Immature natural killer cell (primary cell): ENCODE results near the gene NELFB. TPM values are rescaled to one million over a fixed set of nuclear protein-coding genes. Genes with fewer than 3 reads are reported as not detected.
A peak's percentile ranks its signal among the peaks of the same experiment; 100 is the strongest.

Experiments used
- DNase-seq, 3 donors: peaks; one replicate each; pipeline ENCODE4 v3.0.0; 2022; ENCODE audit warnings: mixed read lengths in 1 of 3
- H3K27ac Mint-ChIP-seq, 6 donors: one replicate each; pipeline ENCODE4 v1.8.0; 2020; ENCODE audit warnings: mixed read lengths in 6 of 6, mild to moderate bottlenecking in 5 of 6, inconsistent platforms in 4 of 6, moderate library complexity in 3 of 6
- H3K27me3 Mint-ChIP-seq, 3 donors: one replicate each; pipeline ENCODE4 v1.8.0; 2020 to 2021; ENCODE audit warnings: low read depth in 3 of 3, mild to moderate bottlenecking in 3 of 3, mixed read lengths in 3 of 3, moderate library complexity in 3 of 3, inconsistent platforms in 1 of 3
- H3K36me3 Mint-ChIP-seq, 3 donors: one replicate each; pipeline ENCODE4 v1.8.0; 2020; ENCODE audit warnings: mixed read lengths in 3 of 3, inconsistent platforms in 2 of 3, mild to moderate bottlenecking in 2 of 3
- H3K4me1 Mint-ChIP-seq, 2 donors: one replicate each; pipeline ENCODE4 v1.8.0; 2020; ENCODE audit warnings: inconsistent platforms in 2 of 2, mild to moderate bottlenecking in 2 of 2, mixed read lengths in 2 of 2, moderate library complexity in 1 of 2
- H3K4me3 Mint-ChIP-seq, 5 donors: one replicate each; pipeline ENCODE4 v1.8.0; 2020; ENCODE audit warnings: mild to moderate bottlenecking in 5 of 5, mixed read lengths in 5 of 5, inconsistent platforms in 3 of 5, moderate library complexity in 3 of 5
- H3K9me3 Mint-ChIP-seq, 6 donors: one replicate each; pipeline ENCODE4 v1.8.0; 2020; ENCODE audit warnings: mild to moderate bottlenecking in 6 of 6, mixed read lengths in 6 of 6, inconsistent platforms in 4 of 6, moderate library complexity in 3 of 6
- polyA plus RNA-seq, 3 donors: library from polyadenylated mRNA; unstranded; fragments of 300-500 nt; fragmentation: Illumina TruSeq; gene quantifications; one replicate each; pipeline ENCODE4 v1.2.3, GENCODE V29; 2021

Gene NELFB
- polyA plus RNA-seq, 3 donors from 2014 or later = 25.0 to 36.8 (median 34.6) TPM

- peak within 1 kb of the TSS; percentile 72 to 88 (median 85) for H3K27ac Mint-ChIP-seq
- H3K9me3 Mint-ChIP-seq = no peaks in the 10 kb centered on the region
- DNase-seq = peak; percentile 51 to 53 (median 53)
- H3K36me3 Mint-ChIP-seq = peaks cover 1 to 6% (median 2%) of the 10 kb centered on the region in 3 donors
- H3K4me3 Mint-ChIP-seq = peak within 1 kb of the TSS; percentile 89 to 94 (median 92)
- peaks cover 0 to 4% (median 2%) of the 10 kb centered on the region in 3 donors for H3K27me3 Mint-ChIP-seq
- H3K4me1 Mint-ChIP-seq = peaks cover 14 to 22% of the 10 kb centered on the region in 2 donors
These were observed 22.4 kb downstream of the NELFB start, which contains the start of gene TOR4A for GRCh38 chr9:137277329-137278041. TOR4A (plus strand) TSS chr9:137277726; CDS start chr9:137278690, 964 bp downstream.

- Mint-ChIP-seq H3K27ac (peak overlapping the region; percentile 40 to 88 (median 82)), H3K36me3 (peaks cover 4 to 9% (median 5%) of the 10 kb centered on the region in 3 donors), H3K4me1 (peaks cover 18 to 23% of the 10 kb centered on the region in 2 donors), H3K27me3 (peaks cover 0 to 4% (median 2%) of the 10 kb centered on the region in 3 donors), H3K9me3 (no peaks in the 10 kb centered on the region), H3K4me3 (peak overlapping the region; percentile 89 to 94 (median 92))
- no peak for DNase-seq
These were observed 23.1 kb downstream of the NELFB start for GRCh38 chr9:137278061-137278701.

GRCh38 chr9:137278721-137279711 is 23.9 kb downstream of the NELFB start:
- H3K36me3 Mint-ChIP-seq = peaks cover 4 to 5% (median 4%) of the 10 kb centered on the region in 3 donors
- no peaks in the 10 kb centered on the region for H3K9me3 Mint-ChIP-seq
- peak overlapping the region in 1 of 5 donors; percentile 29 for H3K4me3 Mint-ChIP-seq
- no peak overlapping the region for H3K27ac Mint-ChIP-seq
- peaks cover 11 to 23% of the 10 kb centered on the region in 2 donors for H3K4me1 Mint-ChIP-seq
- DNase-seq = no peak
- H3K27me3 Mint-ChIP-seq = peaks cover 0 to 4% (median 2%) of the 10 kb centered on the region in 3 donors

GRCh38 chr9:137279741-137280473 is 24.8 kb downstream of the NELFB start:
- Mint-ChIP-seq H3K27ac (peak overlapping the region in 1 of 6 donors; percentile 24), H3K27me3 (peaks cover 0 to 4% (median 2%) of the 10 kb centered on the region in 3 donors), H3K4me1 (peaks cover 11 to 20% of the 10 kb centered on the region in 2 donors), H3K36me3 (peaks cover 4 to 5% (median 4%) of the 10 kb centered on the region in 3 donors), H3K4me3 (peak overlapping the region; percentile 32 to 62 (median 36)), H3K9me3 (no peaks in the 10 kb centered on the region)
- DNase-seq = no peak

- peaks cover 11 to 16% of the 10 kb centered on the region in 2 donors for H3K4me1 Mint-ChIP-seq
- H3K36me3 Mint-ChIP-seq = peaks cover 4 to 5% (median 4%) of the 10 kb centered on the region in 3 donors
- no peaks in the 10 kb centered on the region for H3K9me3 Mint-ChIP-seq
- H3K27ac Mint-ChIP-seq = peak overlapping the region in 1 of 6 donors; percentile 24
- peak; percentile 45 to 53 (median 50) for DNase-seq
- H3K4me3 Mint-ChIP-seq = peak overlapping the region in 3 of 5 donors; percentile 48 to 62 (median 49)
- peaks cover 0 to 4% (median 2%) of the 10 kb centered on the region in 3 donors for H3K27me3 Mint-ChIP-seq
These were observed 25.6 kb downstream of the NELFB start for GRCh38 chr9:137280474-137281344.

GRCh38 chr9:137281345-137282116 is 26.4 kb downstream of the NELFB start:
- peaks cover 0 to 4% (median 2%) of the 10 kb centered on the region in 3 donors for H3K27me3 Mint-ChIP-seq
- H3K4me3 Mint-ChIP-seq = peak overlapping the region in 3 of 5 donors; percentile 17 to 44 (median 23)
- no peak for DNase-seq
- H3K4me1 Mint-ChIP-seq = peaks cover 11 to 16% of the 10 kb centered on the region in 2 donors
- peaks cover 4 to 5% (median 4%) of the 10 kb centered on the region in 3 donors for H3K36me3 Mint-ChIP-seq
- no peaks in the 10 kb centered on the region for H3K9me3 Mint-ChIP-seq
- peak overlapping the region in 4 of 6 donors; percentile 22 to 66 (median 58) for H3K27ac Mint-ChIP-seq

GRCh38 chr9:137286975-137287383 is 31.9 kb downstream of the NELFB start:
- H3K4me1 Mint-ChIP-seq = peaks cover 5 to 6% of the 10 kb centered on the region in 2 donors
- DNase-seq = no peak
- no peaks in the 10 kb centered on the region for H3K9me3 Mint-ChIP-seq
- H3K27ac Mint-ChIP-seq = peak overlapping the region in 1 of 6 donors; percentile 55
- peaks cover 4 to 5% (median 4%) of the 10 kb centered on the region in 3 donors for H3K36me3 Mint-ChIP-seq
- H3K27me3 Mint-ChIP-seq = peaks cover 0 to 2% (median 0%) of the 10 kb centered on the region in 3 donors
- no peak overlapping the region for H3K4me3 Mint-ChIP-seq

- H3K36me3 Mint-ChIP-seq = no peaks in the 10 kb centered on the region
- H3K9me3 Mint-ChIP-seq = no peaks in the 10 kb centered on the region
- no peak for DNase-seq
- H3K27ac Mint-ChIP-seq = no peak overlapping the region
- H3K27me3 Mint-ChIP-seq = peaks cover 12 to 13% (median 13%) of the 10 kb centered on the region in 3 donors
- H3K4me1 Mint-ChIP-seq = peaks cover 7 to 14% of the 10 kb centered on the region in 2 donors
- H3K4me3 Mint-ChIP-seq = no peak overlapping the region
These were observed 38.0 kb downstream of the NELFB start for GRCh38 chr9:137293094-137293481.

- Mint-ChIP-seq H3K27me3 (peaks cover 12 to 13% (median 13%) of the 10 kb centered on the region in 3 donors), H3K27ac (no peak overlapping the region), H3K36me3 (no peaks in the 10 kb centered on the region), H3K9me3 (no peaks in the 10 kb centered on the region), H3K4me1 (peaks cover 7 to 14% of the 10 kb centered on the region in 2 donors), H3K4me3 (peak overlapping the region in 2 of 5 donors; percentile 36 to 55)
- DNase-seq = no peak
These were observed 38.5 kb downstream of the NELFB start for GRCh38 chr9:137293482-137294090.

- H3K4me1 Mint-ChIP-seq = peaks cover 7 to 14% of the 10 kb centered on the region in 2 donors
- H3K27me3 Mint-ChIP-seq = peaks cover 12 to 16% (median 13%) of the 10 kb centered on the region in 3 donors
- H3K4me3 Mint-ChIP-seq = peak overlapping the region; percentile 50 to 59 (median 55)
- no peaks in the 10 kb centered on the region for H3K36me3 Mint-ChIP-seq
- no peaks in the 10 kb centered on the region for H3K9me3 Mint-ChIP-seq
- no peak for DNase-seq
- H3K27ac Mint-ChIP-seq = no peak overlapping the region
These were observed 39.1 kb downstream of the NELFB start for GRCh38 chr9:137294091-137294680.
